ENCODE results near the gene KRTAP10-10.
"Not testable (repeated sequence)": the region's sequence is repeated elsewhere in the genome, so short reads cannot be mapped to it uniquely, and the experiment has no call there.

The KRTAP10-10 gene

GRCh38 chr21:44637018-44637850, at the start of gene KRTAP10-10:
Gene KRTAP10-10, plus strand, starts transcription at chr21:44637356. Its CDS starts 62 bp downstream, at chr21:44637418.
- peak in 3 of 56 donors; percentile 12 to 26 (median 14) for DNase-seq

GRCh38 chr21:44589094-44589493, 48.1 kb upstream of the KRTAP10-10 start:
- DNase-seq: no peak

- no peak for DNase-seq
Measured at GRCh38 chr21:44589586-44590305, 47.4 kb upstream of the KRTAP10-10 start.

- no peak for DNase-seq
Measured at GRCh38 chr21:44590311-44590721, 46.8 kb upstream of the KRTAP10-10 start.

GRCh38 chr21:44590897-44591800, 46.0 kb upstream of the KRTAP10-10 start:
- DNase-seq: not testable (repeated sequence)

GRCh38 chr21:44591801-44592130, 45.4 kb upstream of the KRTAP10-10 start:
- not testable (repeated sequence) for DNase-seq

GRCh38 chr21:44592446-44593311, 44.5 kb upstream of the KRTAP10-10 start, which contains the start of gene KRTAP10-6:
Gene KRTAP10-6, minus strand, starts transcription at chr21:44592505. Its CDS starts 21 bp downstream, at chr21:44592484.
- no peak for DNase-seq

- no peak for DNase-seq
Measured at GRCh38 chr21:44593598-44594405, 43.4 kb upstream of the KRTAP10-10 start.

- DNase-seq: no peak
Measured at GRCh38 chr21:44594406-44594916, 42.7 kb upstream of the KRTAP10-10 start.

- no peak for DNase-seq
Measured at GRCh38 chr21:44595524-44595923, 41.6 kb upstream of the KRTAP10-10 start.

GRCh38 chr21:44596068-44596725, 41.0 kb upstream of the KRTAP10-10 start:
- DNase-seq: no peak

GRCh38 chr21:44598061-44598460, 39.1 kb upstream of the KRTAP10-10 start:
- DNase-seq: no peak

GRCh38 chr21:44599264-44600029, 37.7 kb upstream of the KRTAP10-10 start:
- no peak for DNase-seq

- DNase-seq: not testable (repeated sequence)
Measured at GRCh38 chr21:44600118-44600978, 36.8 kb upstream of the KRTAP10-10 start, which contains the start of gene KRTAP10-7. Gene KRTAP10-7, plus strand, starts transcription at chr21:44600597. Its CDS starts 25 bp downstream, at chr21:44600622.

- DNase-seq: not testable (repeated sequence)
Measured at GRCh38 chr21:44601091-44601490, 36.1 kb upstream of the KRTAP10-10 start.

GRCh38 chr21:44601596-44602462, 35.3 kb upstream of the KRTAP10-10 start:
- no peak for DNase-seq

Measured in amygdala (tissue), 56 donors.